ENCODE results near the gene VAMP8.
"Not testable (repeated sequence)": the region's sequence is repeated elsewhere in the genome, so short reads cannot be mapped to it uniquely, and the experiment has no call there.

Gene VAMP8

GRCh38 chr2:85583667-85584353 is 6.4 kb downstream of the VAMP8 start:
- no peak for DNase-seq

- peak; percentile 22 for DNase-seq
Measured at GRCh38 chr2:85584354-85584856, 7.0 kb downstream of the VAMP8 start, which contains the start of gene VAMP5. TSS of gene VAMP5 (plus strand) at chr2:85584431. CDS start at chr2:85584491, 60 bp downstream.

- DNase-seq: peak; percentile 67
Measured at GRCh38 chr2:85584857-85585780, 7.7 kb downstream of the VAMP8 start.

GRCh38 chr2:85585781-85586105 is 8.4 kb downstream of the VAMP8 start:
- DNase-seq: peak; percentile 83

- no peak for DNase-seq
Measured at GRCh38 chr2:85588236-85588635, 10.8 kb downstream of the VAMP8 start.

- no peak for DNase-seq
Measured at GRCh38 chr2:85588645-85589044, 11.3 kb downstream of the VAMP8 start.

- no peak for DNase-seq
Measured at GRCh38 chr2:85589181-85589580, 11.8 kb downstream of the VAMP8 start.

GRCh38 chr2:85589982-85590791 is 12.8 kb downstream of the VAMP8 start:
- peak; percentile 77 for DNase-seq

GRCh38 chr2:85590950-85591349 is 13.6 kb downstream of the VAMP8 start:
- DNase-seq: no peak

- no peak for DNase-seq
Measured at GRCh38 chr2:85591563-85591962, 14.2 kb downstream of the VAMP8 start.

- not testable (repeated sequence) for DNase-seq
Measured at GRCh38 chr2:85592299-85592698, 14.9 kb downstream of the VAMP8 start.

GRCh38 chr2:85593023-85593422 is 15.6 kb downstream of the VAMP8 start:
- DNase-seq: no peak

GRCh38 chr2:85594715-85595300 is 17.4 kb downstream of the VAMP8 start:
- DNase-seq: no peak

GRCh38 chr2:85595301-85596025 is 18.1 kb downstream of the VAMP8 start, which contains the start of gene RNF181:
TSS of gene RNF181 (plus strand) at chr2:85595745. CDS start at chr2:85595764, 19 bp downstream.
- peak; percentile 98 for DNase-seq

- no peak for DNase-seq
Measured at GRCh38 chr2:85596026-85596333, 18.6 kb downstream of the VAMP8 start.

GRCh38 chr2:85596486-85597143 is 19.2 kb downstream of the VAMP8 start:
- DNase-seq: no peak

GRCh38 chr2:85597241-85597640 is 19.9 kb downstream of the VAMP8 start:
- DNase-seq: no peak

GRCh38 chr2:85598594-85599340 is 21.4 kb downstream of the VAMP8 start:
- DNase-seq: no peak

- DNase-seq: no peak
Measured at GRCh38 chr2:85599468-85600234, 22.3 kb downstream of the VAMP8 start.

GRCh38 chr2:85600235-85600575 is 22.8 kb downstream of the VAMP8 start:
- DNase-seq: no peak

All from fibroblast of skin of right quadriceps (primary cell).